NCI-H82 treated with DMSO at 0.1 percent for 48 hours (cell line): ENCODE data around the gene FAT1.

Experiments
- DNase-seq: peaks from one replicate; lab custom pipeline; 2025; ENCODE audit not compliant: unreplicated experiment; lab: John Stamatoyannopoulos, UW

Gene FAT1

DNA sequence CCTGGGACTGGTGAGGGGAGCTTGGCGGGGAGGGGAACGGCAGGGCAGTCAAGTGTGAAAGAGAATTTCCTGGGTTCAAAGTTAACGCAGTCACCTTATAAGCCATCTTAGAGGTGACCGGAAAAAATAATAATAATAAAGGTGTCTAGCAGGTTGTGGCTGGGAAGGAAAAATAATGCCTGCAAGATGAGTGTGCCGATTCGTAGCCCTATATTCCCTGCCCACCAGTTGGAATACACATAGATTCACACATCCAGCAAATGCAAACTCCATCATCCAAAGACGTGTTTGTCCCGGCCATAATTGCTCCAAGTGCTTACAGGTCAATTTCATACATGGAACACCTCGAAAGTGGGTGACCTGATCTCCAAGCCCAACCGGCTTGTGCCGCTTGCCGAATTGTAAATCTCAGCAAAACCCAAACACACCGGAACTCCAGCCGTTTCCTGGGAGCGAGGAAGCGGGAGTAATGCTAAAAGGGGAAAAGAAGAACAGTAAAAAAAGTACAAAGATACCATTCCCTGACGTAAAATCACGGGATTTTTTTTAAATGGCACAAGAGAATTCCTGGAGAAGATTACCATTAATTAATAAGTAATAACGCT, 1.3 kb upstream of the FAT1 start:
- no peak for DNase-seq

DNA sequence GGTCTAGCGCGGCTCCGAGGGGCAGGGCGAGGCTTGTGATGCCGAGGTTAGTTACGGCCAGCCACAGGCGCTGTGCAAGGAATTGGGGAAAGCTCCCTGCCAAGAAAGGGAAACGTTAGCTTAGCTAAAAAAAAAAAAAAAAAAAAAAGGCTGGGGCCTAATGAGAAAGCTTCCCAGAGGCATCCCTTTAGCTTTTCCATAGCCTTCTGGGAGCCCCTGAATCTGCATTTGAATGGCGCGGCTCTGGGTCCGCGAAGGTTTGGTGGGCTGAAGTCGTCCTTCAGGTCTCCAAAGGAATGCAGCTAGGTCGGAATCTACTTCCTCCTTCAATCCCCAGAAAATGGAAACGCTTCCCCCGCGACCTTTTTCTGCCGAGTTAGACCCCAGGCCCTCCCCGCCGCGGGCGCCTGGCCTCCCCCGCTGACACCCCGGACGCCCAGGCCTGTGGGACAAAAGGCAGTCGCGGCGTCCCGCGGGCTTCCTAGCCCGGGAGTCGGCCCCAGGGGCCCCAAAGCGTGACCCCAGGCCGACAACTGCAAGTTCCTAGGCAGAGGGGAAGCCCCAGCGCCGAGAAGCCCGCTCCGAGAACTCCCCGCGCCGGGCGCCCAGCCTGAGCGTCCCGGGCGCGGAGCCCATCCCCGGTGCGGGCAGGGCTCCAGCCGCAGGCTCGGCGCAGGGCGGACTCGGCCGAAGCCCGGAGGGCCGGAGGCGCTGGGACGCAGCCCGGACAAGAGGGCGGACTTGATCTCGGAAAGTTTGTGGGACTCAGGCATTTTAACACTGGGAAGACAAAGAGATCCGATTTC, 605 bp upstream of the FAT1 start:
- DNase-seq: no peak

DNA sequence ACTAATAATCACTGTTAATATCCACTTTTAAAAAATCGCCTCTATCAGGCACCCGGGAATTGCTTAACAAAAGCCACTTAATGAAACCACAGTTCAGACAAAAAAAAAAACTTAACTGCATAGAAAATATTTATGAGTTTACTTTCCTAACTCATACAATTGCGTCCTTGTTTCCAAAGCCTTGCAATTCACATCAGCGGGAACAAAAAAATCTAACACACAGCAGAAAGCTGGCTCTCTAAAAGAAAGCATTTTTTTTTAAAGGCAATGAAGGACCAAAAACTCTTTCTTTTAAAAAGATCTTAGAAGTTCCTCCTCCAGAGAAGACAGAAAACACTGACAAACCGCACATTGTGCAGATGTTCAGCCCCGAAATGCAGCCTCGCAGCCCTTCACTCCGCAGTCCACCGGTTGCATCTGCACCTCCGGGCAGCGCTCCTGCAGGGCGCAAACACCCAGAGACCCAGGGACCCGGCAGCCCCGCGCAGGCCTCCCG, 812 bp downstream of the FAT1 start:
- DNase-seq: no peak

DNA sequence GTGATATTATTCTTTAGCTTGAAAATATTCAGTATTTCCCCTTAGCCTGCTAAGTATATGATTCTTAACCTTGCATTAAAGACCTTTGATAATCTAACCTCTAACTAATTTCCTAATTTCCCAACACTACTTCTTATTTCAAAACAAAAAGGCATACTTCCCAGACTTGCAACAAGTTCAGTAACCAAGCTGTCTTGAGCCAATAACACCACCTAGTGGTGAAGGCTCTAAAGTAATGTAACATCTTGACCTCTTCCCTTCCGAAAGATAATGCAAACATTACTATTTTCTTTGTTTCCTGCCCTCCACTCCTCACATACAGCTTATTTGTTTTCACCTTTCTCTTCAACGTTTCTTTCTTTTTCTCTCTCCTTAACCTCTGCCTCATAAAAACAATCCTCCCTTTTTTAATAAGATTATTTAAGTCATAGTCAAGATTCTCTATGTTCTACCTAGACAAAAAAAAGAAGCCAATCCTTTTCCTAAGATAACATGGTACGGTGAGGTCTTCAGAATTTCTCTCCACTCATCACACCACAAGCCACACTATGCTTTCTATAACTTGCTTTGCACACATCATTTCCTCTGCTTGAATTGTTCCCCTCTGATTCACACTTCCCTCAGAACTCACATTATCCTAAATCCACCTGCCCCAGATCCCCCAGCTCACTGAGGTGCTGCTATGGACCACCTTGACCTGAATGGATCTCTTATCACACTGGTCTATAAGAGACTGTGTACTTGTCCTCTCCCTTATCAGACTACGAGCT, 3.5 kb downstream of the FAT1 start:
- DNase-seq: no peak

DNA sequence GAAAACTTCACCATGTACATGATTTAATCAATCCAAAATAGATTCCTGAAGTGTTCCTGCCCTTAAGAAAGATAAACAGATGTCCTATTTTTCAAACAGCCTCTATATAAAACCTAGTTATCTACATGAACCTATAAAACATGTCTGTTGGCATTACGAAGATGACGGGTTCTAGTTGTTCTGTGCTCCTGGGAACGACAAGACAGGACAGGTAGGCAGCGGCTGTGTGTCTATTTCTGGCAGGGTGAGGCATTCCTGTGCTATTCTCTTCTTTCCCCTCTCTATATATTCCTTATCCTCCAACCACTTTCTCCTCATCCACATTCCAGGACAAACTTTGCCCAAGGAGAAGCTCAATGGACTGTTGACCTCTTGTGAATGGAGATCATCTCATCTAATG, 6.1 kb downstream of the FAT1 start:
- DNase-seq: no peak

DNA sequence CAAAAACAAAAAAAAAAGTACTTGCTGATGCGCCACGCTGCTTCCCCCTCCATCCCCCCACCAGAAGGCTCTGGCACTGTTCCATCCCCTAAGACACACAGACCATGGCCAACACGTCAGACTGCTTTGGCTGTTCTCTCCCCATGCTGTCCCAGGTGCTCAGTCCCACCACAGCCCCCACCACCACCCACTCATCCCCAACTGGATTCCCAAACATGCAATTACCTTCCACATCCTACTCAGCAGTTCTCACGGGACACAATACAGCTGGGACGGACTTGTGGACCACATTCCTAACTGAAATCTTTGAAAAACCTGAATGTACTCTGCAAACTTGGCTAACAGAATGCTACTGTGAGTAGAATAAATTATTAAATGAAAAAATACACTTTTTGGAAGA, 8.6 kb downstream of the FAT1 start:
- no peak for DNase-seq

DNA sequence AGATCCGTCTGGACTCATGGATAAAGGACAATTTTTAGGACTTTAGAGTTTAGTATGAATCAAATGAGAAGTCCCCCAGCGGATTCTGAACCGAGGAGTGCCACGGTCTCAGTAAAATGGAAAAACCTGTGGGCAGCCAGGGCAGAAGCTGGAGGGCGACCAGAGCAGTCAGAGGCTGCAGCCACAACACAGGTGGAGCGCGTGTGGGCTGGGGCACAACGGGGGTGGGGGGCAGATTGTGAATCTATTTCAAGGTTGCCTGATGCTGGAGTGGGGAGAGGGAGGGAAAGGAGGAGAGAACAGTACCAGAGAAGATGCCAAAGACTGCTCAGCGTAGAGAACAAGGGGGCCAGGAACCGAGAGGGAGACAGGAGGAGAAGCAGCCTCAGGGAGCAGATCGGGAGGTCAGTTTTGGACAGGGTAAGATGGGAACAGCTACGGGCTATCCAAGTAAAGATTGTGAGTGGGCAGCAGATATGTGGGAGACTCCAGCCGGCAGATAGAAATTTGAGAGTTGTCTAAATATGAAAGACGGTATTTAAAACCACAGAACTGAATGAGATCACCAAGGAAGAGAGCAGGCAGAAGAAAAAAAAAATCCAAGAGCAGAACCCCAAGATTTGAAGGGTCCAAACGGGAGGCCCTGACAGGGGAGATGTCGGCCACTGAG, 9.5 kb downstream of the FAT1 start:
- no peak for DNase-seq

DNA sequence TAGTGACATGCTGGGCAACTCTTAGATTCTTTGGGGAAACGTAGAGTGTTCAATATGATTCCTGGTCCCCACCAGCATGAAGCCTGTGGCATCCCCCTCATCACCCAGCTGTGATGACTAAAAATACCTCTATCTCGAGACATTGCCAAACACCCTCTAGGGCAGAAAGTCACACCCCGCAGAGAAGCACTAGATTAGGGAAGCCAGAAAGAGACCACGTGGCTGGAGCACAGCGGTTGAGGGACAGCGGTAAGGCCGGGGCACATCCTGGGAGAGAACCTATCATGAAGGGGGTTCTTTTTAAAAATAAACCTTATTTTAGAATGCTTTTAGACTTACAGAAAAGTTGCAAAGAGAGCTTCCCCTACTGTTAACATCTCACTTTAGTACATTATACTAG, 11.0 kb downstream of the FAT1 start:
- no peak for DNase-seq

DNA sequence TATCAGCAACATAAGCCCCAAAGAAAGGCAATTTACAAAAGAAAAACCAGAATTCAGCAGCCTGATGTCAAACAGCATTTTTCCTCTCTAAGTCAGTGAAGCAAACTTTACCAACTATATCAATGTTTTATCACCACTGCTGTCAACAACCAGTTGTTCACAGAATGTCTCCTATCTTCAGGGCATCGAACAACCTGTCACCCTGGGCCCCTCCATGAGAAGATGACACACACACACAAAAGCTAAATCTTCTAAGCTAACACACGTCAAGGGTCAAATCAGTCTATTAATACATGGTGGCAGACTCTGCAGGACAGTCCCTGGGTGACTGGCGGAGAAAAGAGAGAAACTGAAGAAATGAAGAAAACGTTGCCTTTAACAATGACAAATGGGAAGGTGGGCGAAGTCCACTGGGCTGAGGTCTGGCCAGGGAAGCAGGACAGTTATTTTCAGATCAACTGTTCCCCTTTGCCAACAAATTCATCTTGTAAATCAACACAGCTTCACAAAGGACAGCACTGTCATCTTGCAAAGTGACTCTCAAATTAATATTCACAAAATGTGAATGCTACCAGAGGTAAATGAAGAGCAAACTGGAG, 13.0 kb downstream of the FAT1 start:
- DNase-seq: no peak

DNA sequence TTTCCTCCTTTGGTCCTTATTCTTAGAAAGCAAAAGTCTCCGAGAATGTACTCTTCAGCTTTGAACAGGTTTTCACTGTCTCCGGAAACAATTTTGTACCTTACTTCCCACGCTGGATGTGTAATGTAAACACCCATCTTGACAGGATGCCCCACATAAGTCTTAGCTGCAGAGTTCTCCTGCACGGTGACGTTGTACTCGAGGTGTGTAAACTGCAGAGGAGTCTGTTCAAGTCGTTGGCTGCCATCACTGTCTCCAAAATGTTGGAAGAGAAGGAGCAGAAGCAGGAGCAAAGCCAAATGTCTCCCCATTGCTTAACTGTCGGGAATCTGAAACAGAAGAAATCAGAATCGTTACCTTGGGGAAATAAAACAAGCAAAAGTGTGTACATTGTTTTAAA, 14.1 kb downstream of the FAT1 start:
- no peak for DNase-seq

DNA sequence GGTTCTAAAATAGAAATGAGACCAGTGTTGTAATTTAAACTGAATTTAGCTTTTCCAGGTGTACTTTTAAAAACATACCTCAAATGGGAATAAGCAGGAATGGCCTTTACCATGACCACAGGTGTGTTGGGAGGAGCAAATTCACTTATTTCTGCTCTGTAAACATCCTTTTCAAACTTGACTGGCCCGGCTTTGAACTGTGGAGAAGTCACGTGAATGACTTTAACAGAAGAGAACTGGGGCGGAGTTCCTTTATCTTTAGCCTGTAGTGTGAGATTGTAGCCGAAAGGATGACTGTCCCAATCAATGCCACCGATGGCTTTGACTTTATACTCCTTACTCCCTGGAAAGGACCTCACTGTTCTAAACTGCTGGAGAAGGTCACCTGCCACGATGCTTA, 15.1 kb downstream of the FAT1 start:
- DNase-seq: no peak

DNA sequence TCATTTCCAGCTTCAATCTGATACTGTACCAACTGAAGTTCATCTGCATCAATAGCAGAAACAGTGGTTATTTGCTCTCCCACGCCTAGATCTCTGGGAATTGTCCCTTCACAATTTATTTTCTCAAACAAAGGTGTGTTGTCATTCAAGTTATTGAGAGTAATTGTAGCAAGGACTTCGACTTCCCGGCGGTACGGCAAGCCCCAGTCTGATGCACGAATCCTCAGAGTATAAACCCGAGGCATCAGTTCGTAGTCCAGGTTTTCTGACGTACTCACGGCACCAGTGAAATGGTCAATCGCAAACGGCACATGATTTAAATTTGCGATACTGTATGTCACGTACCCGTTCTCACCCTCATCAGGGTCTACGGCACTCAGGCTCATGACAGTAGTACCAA, 15.7 kb downstream of the FAT1 start:
- DNase-seq: no peak

DNA sequence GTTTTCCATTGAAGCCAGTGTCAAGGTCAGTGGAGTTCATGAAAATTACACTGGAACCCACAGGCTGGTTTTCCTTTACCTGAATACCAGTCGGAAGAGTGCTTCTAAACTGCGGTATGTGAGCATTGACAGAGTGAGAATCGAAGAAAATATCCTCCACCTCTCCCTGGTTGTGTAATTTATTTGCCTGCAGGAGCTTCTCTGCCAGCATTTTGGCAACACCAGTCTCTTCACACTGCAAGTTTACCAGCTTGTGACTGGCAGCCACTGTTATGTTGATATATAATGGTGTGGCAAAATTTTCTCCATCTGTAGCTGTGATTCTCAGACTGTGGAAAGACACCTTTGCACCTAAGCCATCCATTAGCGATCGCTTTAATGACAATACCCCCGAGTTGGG, 16.1 kb downstream of the FAT1 start:
- no peak for DNase-seq

DNA sequence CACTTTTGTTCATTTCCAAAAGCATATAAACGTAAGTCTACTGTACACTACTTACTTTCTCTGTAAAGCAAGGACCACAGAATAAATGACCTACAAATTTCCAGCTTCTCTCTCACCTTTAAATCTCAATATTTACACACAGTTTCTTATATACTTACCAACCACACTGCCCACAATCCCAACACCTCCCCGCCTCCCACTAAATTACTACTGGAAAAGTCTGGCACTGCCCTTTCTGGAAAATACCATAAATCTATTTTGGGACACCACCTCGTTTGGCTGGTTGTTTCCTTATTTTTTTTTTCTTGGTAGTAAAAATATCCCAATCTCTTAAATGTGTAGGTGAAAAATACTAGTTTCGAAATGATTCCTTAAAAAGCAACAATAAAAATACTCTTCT, 19.6 kb downstream of the FAT1 start:
- DNase-seq: no peak

DNA sequence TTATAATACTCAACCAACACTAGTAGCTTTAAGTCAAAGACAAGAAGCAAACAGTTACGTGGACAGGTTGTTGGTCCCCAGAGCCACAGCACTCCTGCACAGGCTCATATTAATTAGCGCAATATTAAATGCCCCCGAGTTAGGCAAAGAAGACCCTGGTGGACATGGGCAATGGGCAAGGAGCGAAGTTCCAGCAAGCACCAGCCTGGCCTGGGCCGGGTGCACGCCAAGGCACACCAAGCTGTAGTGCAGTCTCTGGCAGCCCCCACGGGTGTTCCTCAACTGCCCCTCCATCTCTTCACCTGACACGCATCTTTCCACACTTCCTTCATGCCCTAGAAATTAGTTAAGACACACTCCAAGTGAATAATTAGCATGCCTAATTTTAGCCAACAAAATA, 20.1 kb downstream of the FAT1 start:
- DNase-seq: no peak

DNA sequence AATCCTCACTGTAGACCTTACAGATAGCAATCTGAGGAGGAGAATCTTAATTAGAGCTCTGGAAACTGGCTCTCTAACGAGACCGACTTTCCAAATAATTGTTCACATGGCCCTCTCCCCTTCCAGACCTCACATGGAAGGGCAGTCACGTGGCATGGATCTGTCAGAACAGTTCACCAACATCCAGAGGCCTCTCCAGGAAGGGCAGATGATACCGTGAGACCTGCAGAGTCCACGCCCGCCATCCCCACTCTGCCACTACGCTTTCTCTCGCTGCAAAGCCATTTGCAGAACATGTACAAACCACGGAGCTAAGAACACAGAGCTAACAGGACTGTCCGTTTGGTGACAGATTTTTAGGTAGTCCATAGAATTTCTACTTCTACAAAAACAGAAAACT, 20.7 kb downstream of the FAT1 start:
- no peak for DNase-seq

DNA sequence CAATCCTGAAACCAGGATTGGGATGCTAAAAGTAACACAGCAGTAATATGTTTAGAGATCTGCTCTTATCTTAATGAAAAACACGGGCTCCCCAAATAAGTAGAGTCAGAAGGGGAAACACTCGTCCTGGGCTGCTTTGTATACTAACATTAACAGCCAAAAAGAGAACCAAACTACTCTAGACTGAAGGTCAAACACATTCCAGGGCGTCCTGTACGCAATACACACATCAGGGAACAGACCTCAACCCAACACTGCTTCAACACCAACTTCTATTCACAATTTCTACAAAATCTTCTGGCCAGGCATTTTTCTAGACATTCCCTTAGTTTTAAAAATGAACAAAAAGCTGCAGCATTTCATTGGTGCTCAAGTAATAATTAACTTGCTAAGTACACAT, 21.4 kb downstream of the FAT1 start:
- DNase-seq: no peak

DNA sequence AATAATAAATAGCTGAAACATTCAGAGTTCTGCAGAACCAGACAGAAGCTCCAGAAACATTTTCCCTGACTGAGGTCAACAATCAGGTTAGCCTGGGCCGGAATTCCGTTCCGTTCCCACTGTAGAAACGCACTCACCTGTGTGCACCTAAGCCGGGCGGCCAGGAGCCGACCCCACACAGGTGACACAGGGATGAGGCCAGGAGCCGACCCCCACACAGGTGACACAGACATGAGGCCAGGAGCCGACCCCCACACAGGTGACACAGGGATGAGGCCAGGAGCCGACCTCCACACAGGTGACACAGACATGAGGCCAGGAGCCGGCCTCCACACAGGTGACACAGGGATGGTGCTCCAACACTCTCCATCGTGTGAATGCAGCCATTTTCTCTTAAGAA, 21.9 kb downstream of the FAT1 start:
- no peak for DNase-seq

DNA sequence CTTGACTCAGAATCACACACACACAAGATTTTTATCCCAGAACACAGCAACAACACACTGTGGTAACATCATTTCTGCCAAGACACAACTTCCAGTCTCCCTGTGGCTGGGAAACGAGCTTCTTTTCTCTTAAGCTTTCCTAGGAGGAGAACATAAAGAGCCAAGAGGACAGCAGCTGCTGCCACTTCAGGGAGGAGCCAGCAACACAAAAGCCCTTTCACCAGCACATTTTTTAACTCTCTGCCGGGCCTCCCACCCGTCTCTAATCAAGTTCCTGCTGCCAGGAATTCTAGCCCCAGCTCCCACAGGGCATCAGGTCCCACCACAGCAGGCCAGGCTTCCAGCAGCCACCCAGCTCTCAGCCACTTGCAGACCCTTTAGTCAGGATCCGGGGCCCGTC, 22.4 kb downstream of the FAT1 start:
- DNase-seq: no peak

DNA sequence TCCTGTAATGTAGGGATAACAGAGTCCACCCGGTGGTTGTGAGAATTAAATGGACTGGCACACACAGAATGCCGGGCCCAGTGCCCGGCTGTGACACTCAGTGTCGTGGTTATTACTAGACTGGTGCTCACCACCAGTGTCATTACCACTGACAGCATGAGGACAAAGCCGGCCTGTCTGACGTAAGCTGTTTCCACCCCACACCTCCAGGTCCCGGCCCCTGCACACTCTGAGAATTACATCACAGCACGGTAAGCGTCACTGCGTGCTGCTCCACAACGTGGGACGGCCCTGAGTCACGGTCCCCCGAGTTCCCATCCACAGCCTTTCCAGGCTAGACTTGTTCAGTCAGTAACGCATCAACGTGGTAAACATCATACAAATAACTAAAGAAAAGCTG, 22.9 kb downstream of the FAT1 start:
- no peak for DNase-seq

DNA sequence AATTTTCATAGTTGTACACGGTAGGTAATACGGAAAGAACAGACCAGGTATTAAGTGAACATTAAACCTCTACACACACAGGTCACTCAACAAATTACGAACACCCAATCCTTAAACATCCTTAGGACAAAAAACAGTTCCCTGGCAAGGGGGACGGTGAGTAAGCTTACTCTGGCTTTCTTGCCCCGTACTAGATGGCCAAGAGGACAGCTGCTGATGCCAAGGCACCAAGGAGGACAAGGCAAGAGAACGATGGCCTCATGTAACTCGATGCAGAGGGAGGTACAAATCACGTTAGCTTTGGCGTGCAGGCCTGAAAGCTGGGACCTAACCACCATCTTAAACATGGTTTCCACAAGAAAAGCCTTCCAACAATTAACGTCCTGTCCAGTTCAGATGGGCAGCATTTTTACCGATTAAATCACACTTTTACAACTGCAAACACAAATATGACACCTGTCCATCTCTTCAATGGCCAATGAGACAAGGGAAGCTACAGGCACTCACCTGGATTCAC, 23.7 kb downstream of the FAT1 start:
- DNase-seq: no peak
